ENCODE results near the gene MDP1. TPM values are rescaled to one million over a fixed set of nuclear protein-coding genes. Genes with fewer than 3 reads are reported as not detected.

The MDP1 gene
- total and polyA plus RNA-seq, 2 experiments from 2014 or later = 9.8 to 31.1 TPM

GRCh38 chr14:24182110-24182882 lies 33.6 kb downstream of the MDP1 start:
- H3K9me3 Mint-ChIP-seq = peaks cover 3% of the 10 kb centered on the region; the same call in 2 of the 3 replicates
- peak overlapping the region; percentile 56; the same call in 1 of the 2 replicates for H3K27ac Mint-ChIP-seq
- no peak for DNase-seq (ENCODE audit: low spot score)
- peaks cover 34% of the 10 kb centered on the region for H3K27me3 Mint-ChIP-seq (ENCODE audit: insufficient read depth, low read depth, poor library complexity)
- ATAC-seq = no peak
- Histone ChIP-seq H3K27ac (ENCODE audit: low read depth) (no peak overlapping the region), H3K4me1 (ENCODE audit: insufficient read depth) (no peaks in the 10 kb centered on the region), H3K36me3 (ENCODE audit: insufficient read depth) (no peaks in the 10 kb centered on the region; the same call in 1 of the 2 replicates), H3K79me2 (replicated peaks; ENCODE audit: insufficient read depth) (peaks cover 6% of the 10 kb centered on the region; the same call in 1 of the 2 replicates), H3K27me3 (ENCODE audit: insufficient read depth) (no peaks in the 10 kb centered on the region), H3F3A (replicated peaks; ENCODE audit: low read depth) (no peaks in the 10 kb centered on the region), H4K20me1 (replicated peaks; ENCODE audit: insufficient read depth) (no peaks in the 10 kb centered on the region; the same call in 1 of the 2 replicates), H3K4me2 (no peak overlapping the region), H2AFZ (no peak overlapping the region), H3K9me2 (ENCODE audit: insufficient read depth) (no peaks in the 10 kb centered on the region), H3K4me3 (no peak overlapping the region)
- H3K4me3 Mint-ChIP-seq = peak overlapping the region; percentile 24; the same call in 1 of the 3 replicates
- peaks cover 4% of the 10 kb centered on the region for H3K4me1 Mint-ChIP-seq
- TF ChIP-seq NANOG (IDR thresholded peaks at IDR 0.05; ENCODE audit: borderline replicate concordance) (no peak), ETS1 (IDR thresholded peaks at IDR 0.05) (no peak), EZH2phosphoT487 (IDR thresholded peaks at IDR 0.05; ENCODE audit: unreplicated experiment) (no peak), CREB1 (CRISPR knock-in tag; IDR thresholded peaks at IDR 0.05; ENCODE audit: low read depth) (no peak), REST (IDR thresholded peaks at IDR 0.05; ENCODE audit: unreplicated experiment) (no peak), ZNF462 (CRISPR knock-in tag; IDR thresholded peaks at IDR 0.05) (no peak), POLR2AphosphoS5 (IDR thresholded peaks at IDR 0.05; ENCODE audit: low read depth) (no peak), JUNB (IDR thresholded peaks at IDR 0.05; ENCODE audit: unreplicated experiment) (no peak), ZNF114 (CRISPR knock-in tag; IDR thresholded peaks at IDR 0.05) (no peak), EZH2 (IDR thresholded peaks at IDR 0.05; ENCODE audit: low read depth, unreplicated experiment) (no peak)
- peaks cover 81% of the 10 kb centered on the region for H3K36me3 Mint-ChIP-seq (ENCODE audit: low read depth)
